HepG2 (cell line): ENCODE measurements around the gene TBX3. TPM values are rescaled to one million over a fixed set of nuclear protein-coding genes. Genes with fewer than 3 reads are reported as not detected.

ENCODE experiments used
- FIP1L1 ChIP-seq: fragments of 200-400 bp; formaldehyde crosslinking; IDR thresholded peaks from 2 replicates; pipeline ENCODE4 v1.6.1; 2018; ENCODE audit warnings: low read depth, mild to moderate bottlenecking, low read length, moderate library complexity, borderline replicate concordance; ENCODE audit not compliant: insufficient read depth
- FOXP1 ChIP-seq, 2 experiments: fragments of 450-650 bp in 1 of 2; IDR thresholded peaks; 2 replicates each; pipeline ENCODE4 v1.6.1; 2017 to 2018; ENCODE audit warnings: antibody characterized with exemption in 1 of 2
- GPN1 ChIP-seq: sonication (generic); formaldehyde crosslinking; IDR thresholded peaks from 2 replicates; pipeline ENCODE4 v1.5.1; 2020; ENCODE audit warnings: missing genetic modification reagents, borderline replicate concordance
- HNRNPL ChIP-seq: fragments of 200-400 bp; formaldehyde crosslinking; IDR thresholded peaks from 2 replicates; pipeline ENCODE4 v1.6.1; 2017; ENCODE audit warnings: mild to moderate bottlenecking, low read depth, low read length
- JUNB ChIP-seq: sonication (generic); formaldehyde crosslinking; IDR thresholded peaks from 2 replicates; pipeline ENCODE4 v1.8.0; 2022; ENCODE audit warnings: missing genetic modification reagents, mild to moderate bottlenecking, borderline replicate concordance
- KDM5B ChIP-seq: sonication (generic); formaldehyde crosslinking; IDR thresholded peaks from 2 replicates; pipeline ENCODE4 v1.4.0; 2020; ENCODE audit warnings: missing genetic modification reagents, mild to moderate bottlenecking, borderline replicate concordance
- MAFK ChIP-seq, 2 experiments: IDR thresholded peaks in 1 of 2; conservative IDR thresholded peaks in 1 of 2; 2 replicates each; pipeline ENCODE4 v1.6.1; 2011; ENCODE audit warnings: improper control_type of control experiment in 2 of 2, low read length in 2 of 2
- NFE2 ChIP-seq: sonication (generic); formaldehyde crosslinking; IDR thresholded peaks from 2 replicates; pipeline ENCODE4 v1.4.0; 2020; ENCODE audit warnings: missing genetic modification reagents
- NR2F1 ChIP-seq, 2 experiments: fragments of 450-650 bp in 1 of 2; formaldehyde crosslinking in 1 of 2; IDR thresholded peaks; 2 replicates each; pipeline versions ENCODE4 v1.5.0 to v1.6.1; 2016 to 2020; ENCODE audit warnings: mild to moderate bottlenecking in 1 of 2, missing compliant biosample characterization in 1 of 2, missing genetic modification reagents in 1 of 2, moderate library complexity in 1 of 2
- NR2F2 ChIP-seq: IDR thresholded peaks from 2 replicates; pipeline ENCODE4 v1.6.1; 2012; ENCODE audit warnings: low read depth, inconsistent platforms, borderline replicate concordance
- NRL ChIP-seq: sonication (generic); formaldehyde crosslinking; IDR thresholded peaks from 2 replicates; pipeline ENCODE4 v1.5.0; 2020; ENCODE audit warnings: missing genetic modification reagents, mild to moderate bottlenecking, moderate library complexity, borderline replicate concordance
- PHF21A ChIP-seq: sonication (generic); formaldehyde crosslinking; IDR thresholded peaks from 2 replicates; pipeline ENCODE4 v1.5.0; 2020; ENCODE audit warnings: mild to moderate bottlenecking, missing genetic modification reagents
- PLRG1 ChIP-seq: fragments of 450-650 bp; conservative IDR thresholded peaks from 2 replicates; pipeline ENCODE4 v1.6.1; 2016
- POLR2G ChIP-seq: fragments of 200-400 bp; formaldehyde crosslinking; IDR thresholded peaks from 2 replicates; pipeline ENCODE4 v1.6.1; 2018; ENCODE audit warnings: mild to moderate bottlenecking, low read depth, low read length, moderate library complexity
- RFX3 ChIP-seq: IDR thresholded peaks from 2 replicates; pipeline ENCODE4 v1.6.1; 2016; ENCODE audit warnings: missing biosample characterization, missing genetic modification reagents
- SMAD1 ChIP-seq: sonication (generic); formaldehyde crosslinking; IDR thresholded peaks from 2 replicates; pipeline ENCODE4 v1.4.0; 2020; ENCODE audit warnings: missing genetic modification reagents, low read depth, mild to moderate bottlenecking, borderline replicate concordance
- SRSF4 ChIP-seq: fragments of 200-400 bp; formaldehyde crosslinking; IDR thresholded peaks from one replicate; pipeline ENCODE4 v1.6.1; 2018; ENCODE audit warnings: mild to moderate bottlenecking, low read depth, low read length, moderate library complexity; ENCODE audit not compliant: poor library complexity, severe bottlenecking
- ZNF3 ChIP-seq: IDR thresholded peaks from 2 replicates; pipeline ENCODE4 v1.7.0; 2017; ENCODE audit warnings: inconsistent platforms
- ZNF383 ChIP-seq: sonication (generic); formaldehyde crosslinking; IDR thresholded peaks from 2 replicates; pipeline ENCODE4 v1.4.0; 2020; ENCODE audit warnings: missing genetic modification reagents, mild to moderate bottlenecking, borderline replicate concordance
- ZNF451 ChIP-seq: sonication (generic); formaldehyde crosslinking; IDR thresholded peaks from 2 replicates; pipeline ENCODE4 v1.5.0; 2020; ENCODE audit warnings: mild to moderate bottlenecking, missing genetic modification reagents
- ZNF598 ChIP-seq: sonication (generic); formaldehyde crosslinking; IDR thresholded peaks from 2 replicates; pipeline ENCODE4 v1.5.1; 2020; ENCODE audit warnings: mild to moderate bottlenecking, missing genetic modification reagents, borderline replicate concordance
- ZSCAN22 ChIP-seq: sonication (generic); formaldehyde crosslinking; IDR thresholded peaks from 2 replicates; pipeline ENCODE4 v1.4.0; 2020; ENCODE audit warnings: mild to moderate bottlenecking, missing genetic modification reagents
- polyA plus RNA-seq, 8 experiments: library from polyadenylated mRNA; depleted of rRNA in 3 of 8; stranded (reverse) in 7 of 8; unstranded in 1 of 8; fragments of >200 nt; fragmentation: Illumina TruSeq in 4 of 8; extraction: Trizol in 4 of 8; gene quantifications; 2 replicates each; pipeline versions ENCODE4 v1.2.1 to v1.2.3, GENCODE V29; 2011 to 2016; ENCODE audit warnings: low read depth in 4 of 8, missing spikeins in 1 of 8, mixed read lengths in 1 of 8; ENCODE audit not compliant: insufficient read depth in 1 of 8
- total RNA-seq, 5 experiments: library from RNA; depleted of rRNA; stranded (reverse); fragments of >200 nt; fragmentation: Illumina TruSeq; extraction: Trizol; gene quantifications; 2 replicates each; pipeline ENCODE4 v1.2.3, GENCODE V29; 2016; ENCODE audit warnings: low read depth in 1 of 5
- TF ChIP-seq, protein P1 (sequence below): IDR thresholded peaks from 2 replicates; pipeline ENCODE4 v1.6.1; 2016; ENCODE audit warnings: low read depth, missing genetic modification reagents, missing compliant biosample characterization
- TF ChIP-seq, protein P2 (sequence below): sonication (generic); formaldehyde crosslinking; conservative IDR thresholded peaks from 2 replicates; pipeline ENCODE4 v1.8.0; 2022; ENCODE audit warnings: missing genetic modification reagents

Gene TBX3
- total and polyA plus RNA-seq, 2 of the 13 experiments (the other 11 are each of a cell fraction or from before 2014, with no cell fraction given) = 27.1 to 42.4 TPM

DNA sequence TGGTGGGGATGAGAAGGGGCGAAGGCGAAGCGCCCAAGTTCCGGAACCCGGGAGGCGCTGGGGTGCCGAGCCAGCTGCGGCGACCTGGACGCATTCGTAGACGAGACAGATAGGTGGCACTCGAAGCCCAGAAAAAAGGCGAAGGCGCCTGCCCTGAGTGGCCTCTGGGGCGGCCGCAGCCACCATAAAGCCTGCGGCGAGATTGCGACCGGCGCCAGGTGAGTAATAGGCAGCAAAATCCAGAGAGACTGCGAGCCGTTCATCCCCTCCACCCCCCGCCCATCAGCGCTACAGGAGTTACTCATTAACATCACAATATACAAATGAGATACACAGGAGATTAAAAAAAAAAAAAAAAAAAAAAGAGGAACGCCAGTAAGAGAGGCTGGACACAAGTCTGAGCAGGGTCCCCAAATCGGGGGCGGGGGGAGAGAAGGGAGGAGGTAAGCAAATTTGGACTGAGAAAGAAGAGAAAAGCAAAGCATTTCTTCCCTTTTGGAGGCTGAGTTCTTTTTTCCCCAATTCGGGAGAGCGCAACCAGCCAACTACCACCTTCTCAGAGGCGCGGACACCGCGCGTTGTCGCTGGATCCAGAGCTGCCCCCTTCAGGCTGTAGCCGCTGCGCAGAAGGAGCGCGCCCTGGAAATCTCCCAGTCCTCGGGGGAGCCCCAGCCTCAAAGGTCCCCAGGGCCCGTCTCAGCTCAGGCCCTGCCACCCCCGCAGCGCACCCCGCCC, 15.7 kb downstream of the TBX3 start (continued):
- TF ChIP-seq NR2F1 (CRISPR knock-in tag; IDR thresholded peaks at IDR 0.05) (no peak), ZSCAN22 (CRISPR knock-in tag) (no peak), PHF21A (CRISPR knock-in tag) (peak; percentile 67), RFX3 (CRISPR knock-in tag) (no peak), KDM5B (CRISPR knock-in tag) (peak; percentile 52; the same call in 1 of the 2 replicates), ZNF3 (CRISPR knock-in tag) (no peak), ZNF451 (CRISPR knock-in tag) (no peak), GPN1 (no peak), PLRG1 (no peak), POLR2G (peak; percentile 29; the same call in 1 of the 2 replicates), FOXP1 (IDR thresholded peaks at IDR 0.05) (no peak), FOXP1 (CRISPR knock-in tag; IDR thresholded peaks at IDR 0.05) (no peak; the same call in 1 of the 2 replicates), FIP1L1 (no peak), MAFK (conservative IDR thresholded peaks at IDR 0.05 in 1 of 2, IDR thresholded peaks at IDR 0.05 in 1 of 2; ENCODE audit: low read length in 2 of 2) (no peak), SRSF4 (no peak), NR2F2 (no peak; the same call in 1 of the 2 replicates), HNRNPL (0 out of 2 replicates have a peak, but pooled peaks have one; percentile 28), SMAD1 (no peak), ZNF598 (no peak), JUNB (CRISPR knock-in tag) (no peak), ZNF383 (no peak), NFE2 (CRISPR knock-in tag) (no peak), NRL (CRISPR knock-in tag) (no peak)
- TF ChIP-seq, protein P1, sequence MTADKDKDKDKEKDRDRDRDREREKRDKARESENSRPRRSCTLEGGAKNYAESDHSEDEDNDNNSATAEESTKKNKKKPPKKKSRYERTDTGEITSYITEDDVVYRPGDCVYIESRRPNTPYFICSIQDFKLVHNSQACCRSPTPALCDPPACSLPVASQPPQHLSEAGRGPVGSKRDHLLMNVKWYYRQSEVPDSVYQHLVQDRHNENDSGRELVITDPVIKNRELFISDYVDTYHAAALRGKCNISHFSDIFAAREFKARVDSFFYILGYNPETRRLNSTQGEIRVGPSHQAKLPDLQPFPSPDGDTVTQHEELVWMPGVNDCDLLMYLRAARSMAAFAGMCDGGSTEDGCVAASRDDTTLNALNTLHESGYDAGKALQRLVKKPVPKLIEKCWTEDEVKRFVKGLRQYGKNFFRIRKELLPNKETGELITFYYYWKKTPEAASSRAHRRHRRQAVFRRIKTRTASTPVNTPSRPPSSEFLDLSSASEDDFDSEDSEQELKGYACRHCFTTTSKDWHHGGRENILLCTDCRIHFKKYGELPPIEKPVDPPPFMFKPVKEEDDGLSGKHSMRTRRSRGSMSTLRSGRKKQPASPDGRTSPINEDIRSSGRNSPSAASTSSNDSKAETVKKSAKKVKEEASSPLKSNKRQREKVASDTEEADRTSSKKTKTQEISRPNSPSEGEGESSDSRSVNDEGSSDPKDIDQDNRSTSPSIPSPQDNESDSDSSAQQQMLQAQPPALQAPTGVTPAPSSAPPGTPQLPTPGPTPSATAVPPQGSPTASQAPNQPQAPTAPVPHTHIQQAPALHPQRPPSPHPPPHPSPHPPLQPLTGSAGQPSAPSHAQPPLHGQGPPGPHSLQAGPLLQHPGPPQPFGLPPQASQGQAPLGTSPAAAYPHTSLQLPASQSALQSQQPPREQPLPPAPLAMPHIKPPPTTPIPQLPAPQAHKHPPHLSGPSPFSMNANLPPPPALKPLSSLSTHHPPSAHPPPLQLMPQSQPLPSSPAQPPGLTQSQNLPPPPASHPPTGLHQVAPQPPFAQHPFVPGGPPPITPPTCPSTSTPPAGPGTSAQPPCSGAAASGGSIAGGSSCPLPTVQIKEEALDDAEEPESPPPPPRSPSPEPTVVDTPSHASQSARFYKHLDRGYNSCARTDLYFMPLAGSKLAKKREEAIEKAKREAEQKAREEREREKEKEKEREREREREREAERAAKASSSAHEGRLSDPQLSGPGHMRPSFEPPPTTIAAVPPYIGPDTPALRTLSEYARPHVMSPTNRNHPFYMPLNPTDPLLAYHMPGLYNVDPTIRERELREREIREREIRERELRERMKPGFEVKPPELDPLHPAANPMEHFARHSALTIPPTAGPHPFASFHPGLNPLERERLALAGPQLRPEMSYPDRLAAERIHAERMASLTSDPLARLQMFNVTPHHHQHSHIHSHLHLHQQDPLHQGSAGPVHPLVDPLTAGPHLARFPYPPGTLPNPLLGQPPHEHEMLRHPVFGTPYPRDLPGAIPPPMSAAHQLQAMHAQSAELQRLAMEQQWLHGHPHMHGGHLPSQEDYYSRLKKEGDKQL (CRISPR knock-in tag) = no peak
- TF ChIP-seq, protein P2, sequence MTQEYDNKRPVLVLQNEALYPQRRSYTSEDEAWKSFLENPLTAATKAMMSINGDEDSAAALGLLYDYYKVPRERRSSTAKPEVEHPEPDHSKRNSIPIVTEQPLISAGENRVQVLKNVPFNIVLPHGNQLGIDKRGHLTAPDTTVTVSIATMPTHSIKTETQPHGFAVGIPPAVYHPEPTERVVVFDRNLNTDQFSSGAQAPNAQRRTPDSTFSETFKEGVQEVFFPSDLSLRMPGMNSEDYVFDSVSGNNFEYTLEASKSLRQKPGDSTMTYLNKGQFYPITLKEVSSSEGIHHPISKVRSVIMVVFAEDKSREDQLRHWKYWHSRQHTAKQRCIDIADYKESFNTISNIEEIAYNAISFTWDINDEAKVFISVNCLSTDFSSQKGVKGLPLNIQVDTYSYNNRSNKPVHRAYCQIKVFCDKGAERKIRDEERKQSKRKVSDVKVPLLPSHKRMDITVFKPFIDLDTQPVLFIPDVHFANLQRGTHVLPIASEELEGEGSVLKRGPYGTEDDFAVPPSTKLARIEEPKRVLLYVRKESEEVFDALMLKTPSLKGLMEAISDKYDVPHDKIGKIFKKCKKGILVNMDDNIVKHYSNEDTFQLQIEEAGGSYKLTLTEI = no peak
